GM12864 (cell line): Measurements from ENCODE around the gene B9D2.

Experiments used
- DNase-seq: peaks from one replicate; pipeline ENCODE4 v3.0.0-alpha.2; 2011; ENCODE audit warnings: low read depth
- H3K4me3 ChIP-seq: 2 replicates; pipeline ENCODE4 v1.5.1; 2011; ENCODE audit warnings: mild to moderate bottlenecking, low read depth, low read length, control low read depth
- CTCF ChIP-seq: IDR thresholded peaks from 2 replicates; pipeline ENCODE4 v1.5.1; 2011; ENCODE audit warnings: low read depth, mild to moderate bottlenecking, moderate library complexity, low read length, control low read depth, inconsistent platforms; ENCODE audit errors: missing control alignments

B9D2 gene

GRCh38 chr19:41308450-41309179 lies 55.3 kb downstream of the B9D2 start:
- peak; percentile 73 for DNase-seq
- H3K4me3 ChIP-seq, result peak overlapping the region; percentile 80; the same call in 1 of the 2 replicates

GRCh38 chr19:41307954-41308449 lies 55.9 kb downstream of the B9D2 start:
- H3K4me3 ChIP-seq, result no peak overlapping the region
- no peak for TF ChIP-seq CTCF
- DNase-seq, result no peak

More at GRCh38 chr19:41308450-41309179, 55.3 kb downstream of the B9D2 start:
- peak; percentile 97 for TF ChIP-seq CTCF

- DNase-seq, result no peak
- TF ChIP-seq CTCF, result no peak
- H3K4me3 ChIP-seq, result no peak overlapping the region
Measured at GRCh38 chr19:41307090-41307875, 56.7 kb downstream of the B9D2 start.

- no peak for TF ChIP-seq CTCF
- H3K4me3 ChIP-seq, result no peak overlapping the region
- no peak for DNase-seq
Measured at GRCh38 chr19:41305927-41306793, 57.8 kb downstream of the B9D2 start.

GRCh38 chr19:41304706-41305483 lies 59.1 kb downstream of the B9D2 start:
- no peak overlapping the region for H3K4me3 ChIP-seq
- DNase-seq, result no peak
- TF ChIP-seq CTCF, result no peak
